Type B pancreatic cell (in vitro differentiated cells): ENCODE data around the gene GLG1. TPM values are rescaled to one million over a fixed set of nuclear protein-coding genes. Genes with fewer than 3 reads are reported as not detected.

ENCODE experiments used
- total RNA-seq: library from RNA; stranded (reverse); gene quantifications from 2 replicates; pipeline ENCODE4 v1.2.1, GENCODE V29; 2021; ENCODE audit warnings: low replicate concordance

Gene GLG1
- total RNA-seq, 1 donor from 2014 or later: 144 TPM

Other genes with a start within 250 kb of the GLG1 start
- 5.1 and 5.6 TPM in 2 replicates for gene NPIPB15, start 230.8 kb downstream of the GLG1 start, total RNA-seq
- gene CLEC18B, start 185.6 kb downstream of the GLG1 start, total RNA-seq: 0.69 and 8.2 TPM in 2 replicates
- gene RFWD3, start 59.8 kb upstream of the GLG1 start, total RNA-seq: 35.2 and 51.8 TPM in 2 replicates
- 0.58 and 2.8 TPM in 2 replicates for gene MLKL, start 93.7 kb upstream of the GLG1 start, total RNA-seq
- gene FA2H, start 167.7 kb upstream of the GLG1 start, total RNA-seq: 5.0 and 7.0 TPM in 2 replicates